Measurements from ENCODE around the gene TOE1.
"Not testable (repeated sequence)": the region's sequence is repeated elsewhere in the genome, so short reads cannot be mapped to it uniquely, and the experiment has no call there.

The TOE1 gene

DNA sequence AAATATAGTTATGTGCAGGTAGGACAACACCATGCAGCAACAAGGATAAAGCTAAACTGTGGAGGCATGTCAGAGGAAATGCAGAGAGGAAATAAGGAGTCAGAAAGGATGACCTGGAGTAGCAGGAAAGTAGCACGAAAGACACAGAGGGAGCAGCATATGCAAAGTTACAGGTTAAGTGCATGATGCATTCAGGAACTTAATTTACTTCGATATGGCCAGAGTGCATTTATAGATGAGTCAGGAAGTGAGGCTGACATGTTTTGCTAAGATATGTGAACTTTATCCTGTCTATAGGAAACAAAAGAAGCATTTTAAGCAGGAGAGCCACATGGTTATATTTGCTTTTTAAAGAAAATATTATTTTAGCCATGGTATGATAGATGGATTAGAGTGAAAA lies 15.7 kb downstream of the TOE1 start:
- DNase-seq (ENCODE audit: low read depth): no peak

DNA sequence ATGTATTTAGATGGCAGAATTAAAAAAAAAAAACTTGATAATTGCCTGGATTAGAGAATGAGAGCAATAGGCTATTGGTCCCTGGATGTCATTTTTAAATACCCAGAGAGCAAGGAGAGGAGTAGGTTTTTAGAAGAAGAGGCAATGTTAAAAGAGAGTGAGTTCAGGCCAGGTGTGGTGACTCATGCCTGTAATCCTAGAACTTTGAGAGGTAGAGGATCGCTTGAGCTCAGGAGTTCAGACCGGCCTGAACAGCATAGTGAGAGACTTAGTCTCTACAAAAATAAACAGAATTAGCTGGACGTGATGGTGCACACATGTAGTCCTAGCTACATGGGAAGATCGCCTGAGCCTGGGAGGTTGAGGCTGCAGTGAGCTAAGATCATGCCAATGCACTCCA lies 16.2 kb downstream of the TOE1 start:
- no peak for DNase-seq (ENCODE audit: low read depth)

DNA sequence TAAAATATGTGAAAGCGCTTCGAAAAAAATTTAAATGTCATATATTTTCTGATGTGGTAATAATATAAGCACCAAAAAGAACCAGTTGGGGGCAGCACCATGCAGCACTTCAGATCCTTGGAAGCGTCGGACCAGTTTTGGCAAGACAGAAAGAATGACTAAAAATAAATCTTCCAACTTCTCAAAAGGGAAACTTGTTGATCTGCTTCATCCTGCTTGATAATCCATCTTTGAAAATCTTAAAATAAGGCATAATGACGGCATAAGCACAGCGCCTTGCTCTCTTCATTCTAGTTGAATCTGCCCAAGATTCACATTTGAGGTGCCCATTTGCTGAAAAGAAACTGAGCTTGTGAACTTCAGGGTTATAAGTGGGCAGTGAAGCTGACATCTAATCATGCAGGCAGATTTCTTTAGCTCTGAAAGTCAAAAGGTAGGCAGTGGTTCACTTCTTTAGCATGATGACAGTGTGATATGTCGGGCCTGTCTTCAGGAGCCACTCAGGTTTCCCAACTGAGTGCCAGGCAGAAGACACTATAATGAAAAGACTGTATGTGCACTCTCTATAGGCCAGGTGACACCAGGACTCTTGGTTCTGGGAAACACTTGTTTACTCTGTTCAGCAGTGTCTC lies 20.0 kb downstream of the TOE1 start:
- DNase-seq (ENCODE audit: low read depth): no peak

DNA sequence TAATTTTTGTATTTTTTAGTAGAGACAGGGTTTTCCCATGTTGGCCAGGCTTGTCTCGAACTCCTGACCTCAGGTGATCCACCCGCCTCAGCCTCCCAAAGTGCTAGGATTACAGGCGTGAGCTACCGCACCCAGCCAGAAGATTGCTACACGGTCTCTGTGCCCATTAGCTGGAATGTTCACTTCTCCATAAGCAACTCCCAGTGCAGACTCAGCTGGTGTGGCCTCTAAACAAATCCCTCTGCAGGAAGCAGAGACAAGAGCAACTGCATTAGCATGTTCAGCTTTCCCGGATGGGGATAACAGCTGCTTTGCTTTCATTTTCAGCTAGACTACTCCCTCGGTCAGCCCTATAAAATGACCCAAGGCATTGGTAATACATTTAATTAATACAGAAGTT lies 21.0 kb downstream of the TOE1 start:
- DNase-seq (ENCODE audit: low read depth): not testable (repeated sequence)

DNA sequence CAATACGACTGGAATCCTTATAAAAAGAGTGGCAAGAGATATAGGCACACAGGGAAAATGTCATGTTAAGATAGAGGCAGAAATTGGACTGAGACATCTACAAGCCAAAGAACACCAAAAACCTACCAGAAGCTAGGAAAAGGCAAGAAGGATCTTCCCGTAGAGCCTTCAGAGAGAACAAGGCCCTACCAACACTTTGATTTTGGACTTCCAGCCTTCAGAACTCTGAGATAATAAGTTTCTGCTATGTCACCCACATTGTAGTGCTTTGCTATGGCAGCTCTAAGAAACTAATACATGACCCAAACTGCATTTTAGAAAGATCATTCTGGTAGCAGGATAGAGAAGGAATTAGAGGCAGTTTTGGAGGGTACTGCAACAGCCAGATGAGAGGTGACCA lies 24.3 kb downstream of the TOE1 start:
- DNase-seq (ENCODE audit: low read depth): no peak

DNA sequence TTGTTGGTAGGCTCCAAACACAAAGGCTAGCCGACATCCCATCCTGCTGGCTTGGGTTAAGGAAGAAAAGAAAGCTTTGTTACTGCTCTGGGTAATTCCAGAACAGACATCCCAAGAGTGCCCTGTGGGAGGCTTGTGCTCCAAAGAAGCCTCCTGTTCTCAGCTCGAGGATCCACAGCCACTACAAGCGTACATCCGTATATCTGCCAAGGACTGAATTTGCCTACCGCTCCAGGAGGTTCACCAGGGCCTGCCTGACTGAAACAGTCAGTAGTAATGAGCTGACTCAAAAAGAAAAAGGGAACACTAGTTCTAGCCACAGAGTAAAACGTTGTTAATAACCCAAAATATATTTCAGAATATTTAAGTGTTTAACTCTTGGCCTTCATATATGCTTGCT lies 25.1 kb downstream of the TOE1 start:
- no peak for DNase-seq (ENCODE audit: low read depth)

DNA sequence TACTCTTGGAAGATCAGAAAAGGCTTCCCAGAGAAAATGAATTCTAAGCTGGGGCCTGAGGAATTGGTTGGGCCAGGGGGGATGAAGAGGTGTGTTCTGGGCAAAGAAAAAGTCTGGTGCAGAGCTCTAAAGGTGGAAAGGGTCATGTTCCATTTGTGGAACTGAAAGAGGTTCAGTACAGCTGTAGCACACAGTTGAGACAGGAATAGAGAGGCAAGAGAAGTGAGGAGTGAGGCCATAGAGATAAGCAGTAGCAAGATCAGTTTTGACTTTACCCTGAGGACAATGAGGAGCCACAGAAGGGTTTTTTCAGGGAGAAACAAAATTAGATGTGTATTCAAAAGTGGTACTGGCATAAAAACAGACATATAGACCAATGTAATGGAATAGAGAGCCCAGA lies 30.6 kb downstream of the TOE1 start:
- no peak for DNase-seq (ENCODE audit: low read depth)

DNA sequence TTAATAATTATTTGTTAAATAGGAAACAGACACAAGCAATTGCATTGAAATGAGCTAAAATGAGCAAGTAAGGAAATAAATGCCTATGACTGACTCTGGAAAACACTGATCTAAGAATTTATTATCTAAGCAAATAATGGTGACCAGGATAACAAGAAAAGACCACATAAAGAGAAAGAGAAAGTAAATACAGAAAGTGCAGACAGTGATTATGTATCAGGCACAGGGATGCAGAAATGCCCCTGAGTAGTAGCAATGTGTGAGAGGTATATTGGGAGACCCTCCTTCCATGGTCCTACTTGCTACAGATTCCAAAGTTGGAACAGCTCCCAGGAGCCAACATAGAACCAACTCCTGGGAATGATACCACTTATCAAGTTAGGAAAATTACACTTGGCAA lies 33.6 kb downstream of the TOE1 start:
- no peak for DNase-seq (ENCODE audit: low read depth)

DNA sequence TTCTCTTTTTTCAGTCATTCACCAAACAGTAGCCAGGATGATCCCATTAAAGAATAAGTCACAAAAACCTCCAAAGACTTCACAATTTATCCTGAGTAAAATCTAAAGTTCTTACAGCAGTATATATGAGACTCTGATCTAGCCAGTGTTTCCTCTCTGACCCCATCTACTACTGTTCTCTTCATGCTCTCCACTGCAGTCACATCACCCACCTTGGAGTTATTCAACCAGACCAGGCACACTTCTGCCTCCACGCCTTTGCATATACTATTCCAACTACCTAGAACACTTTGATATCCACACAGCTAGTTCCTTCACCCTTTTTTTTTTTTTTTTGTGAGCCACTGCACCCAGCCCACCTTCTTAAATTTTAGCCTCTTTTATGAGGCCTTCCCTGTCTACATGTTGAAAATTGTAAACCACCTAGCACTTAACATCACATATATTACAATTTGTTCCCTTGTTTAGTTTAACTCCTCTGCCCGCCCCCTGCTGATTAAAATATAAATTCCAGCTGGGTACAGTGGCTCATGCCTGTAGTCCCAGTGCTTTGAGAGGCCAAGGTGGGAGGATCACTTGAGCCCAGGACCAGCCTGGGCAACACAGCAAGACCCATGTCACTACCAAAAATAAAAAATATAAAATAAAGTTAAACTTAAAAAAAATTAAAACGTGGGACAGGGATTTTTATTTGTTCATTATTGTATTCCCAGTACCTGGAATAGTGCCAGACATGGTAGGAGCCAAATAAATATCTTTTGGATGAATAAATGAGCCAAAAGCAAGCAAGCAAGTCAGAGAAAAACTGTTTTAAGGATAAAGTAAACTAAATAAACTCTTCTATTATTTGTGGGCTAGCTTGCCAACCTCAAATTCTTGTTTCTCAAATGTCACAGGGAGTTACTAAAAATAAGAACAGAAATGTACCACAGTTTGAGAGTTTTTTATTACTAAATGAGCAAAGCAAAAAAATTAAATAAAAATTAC lies 35.4 kb downstream of the TOE1 start:
- no peak for DNase-seq (ENCODE audit: low read depth)

DNA sequence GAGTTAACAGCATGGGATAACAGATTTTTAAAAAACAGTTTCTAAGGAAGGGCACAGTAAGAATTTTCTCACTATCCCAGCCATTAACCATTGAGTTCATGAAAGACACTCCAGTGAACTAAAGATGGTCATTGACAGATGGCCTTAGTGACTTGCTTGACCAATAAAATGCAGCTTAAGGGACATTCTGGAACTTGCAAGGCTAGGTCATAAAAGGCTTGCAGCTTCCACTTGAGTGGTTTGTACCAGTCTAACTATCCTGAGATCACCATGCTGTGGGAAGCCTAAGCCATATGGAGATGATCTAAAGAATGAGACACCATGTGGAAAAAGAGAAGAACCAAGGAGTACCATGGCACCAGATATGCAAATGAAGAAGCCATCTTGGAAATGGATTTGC lies 38.2 kb downstream of the TOE1 start:
- no peak for DNase-seq (ENCODE audit: low read depth)

DNA sequence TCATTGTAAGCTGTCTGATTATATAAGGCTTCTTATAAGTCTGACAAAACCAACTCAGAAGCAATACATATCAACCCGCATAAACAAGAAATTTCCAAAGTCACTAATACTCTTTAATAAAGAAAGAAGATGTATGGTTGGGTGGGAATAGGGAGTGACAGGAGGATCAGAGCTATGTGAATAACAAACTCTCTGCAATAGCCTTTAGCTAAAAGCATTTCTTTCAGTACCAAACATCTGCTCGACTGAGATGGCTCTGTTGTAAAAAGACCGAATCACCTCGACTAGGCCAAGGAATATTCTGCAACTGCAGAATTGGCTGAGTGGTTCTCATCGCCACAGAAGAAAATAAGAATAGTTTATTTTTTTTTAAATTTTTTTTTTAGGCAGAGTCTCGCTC lies 39.6 kb downstream of the TOE1 start:
- DNase-seq (ENCODE audit: low read depth): no peak

DNA sequence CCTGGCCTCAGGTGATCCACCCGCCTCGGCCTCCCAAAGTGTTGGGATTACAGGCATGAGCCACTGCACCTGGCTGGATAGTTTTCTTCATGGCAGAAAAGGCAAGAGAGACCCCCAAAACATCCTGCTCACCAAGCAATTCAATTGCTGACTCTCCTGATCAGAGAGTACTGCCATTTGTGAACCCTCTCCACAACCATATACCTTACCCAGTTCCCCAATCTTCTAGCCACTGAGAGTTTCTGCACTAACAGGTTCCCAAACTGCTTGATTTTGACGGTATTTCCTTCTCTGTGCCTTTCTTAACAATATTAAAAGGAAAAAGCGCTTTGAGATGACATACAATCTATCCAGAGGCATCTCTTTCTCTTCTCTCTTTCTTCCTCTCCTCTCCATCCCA lies 40.2 kb downstream of the TOE1 start:
- DNase-seq (ENCODE audit: low read depth): no peak

DNA sequence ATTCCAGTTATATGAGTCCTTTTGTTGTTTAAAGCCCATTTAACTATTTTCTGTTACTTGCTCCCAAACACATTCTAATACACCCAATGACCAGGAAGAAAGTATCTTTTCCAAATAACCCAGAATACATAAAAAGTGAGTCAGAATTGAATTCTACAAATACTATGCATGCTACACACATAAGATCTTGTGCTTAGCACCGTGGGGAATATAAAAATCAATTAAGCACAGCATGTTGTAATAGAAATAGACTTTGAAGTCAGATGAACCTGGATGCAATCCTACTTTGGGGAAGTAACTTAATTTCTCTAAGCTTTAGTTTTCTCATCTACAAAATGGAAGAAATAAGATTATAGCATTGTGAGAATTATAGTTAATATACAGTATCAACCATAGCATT lies 40.8 kb downstream of the TOE1 start:
- DNase-seq (ENCODE audit: low read depth): no peak

DNA sequence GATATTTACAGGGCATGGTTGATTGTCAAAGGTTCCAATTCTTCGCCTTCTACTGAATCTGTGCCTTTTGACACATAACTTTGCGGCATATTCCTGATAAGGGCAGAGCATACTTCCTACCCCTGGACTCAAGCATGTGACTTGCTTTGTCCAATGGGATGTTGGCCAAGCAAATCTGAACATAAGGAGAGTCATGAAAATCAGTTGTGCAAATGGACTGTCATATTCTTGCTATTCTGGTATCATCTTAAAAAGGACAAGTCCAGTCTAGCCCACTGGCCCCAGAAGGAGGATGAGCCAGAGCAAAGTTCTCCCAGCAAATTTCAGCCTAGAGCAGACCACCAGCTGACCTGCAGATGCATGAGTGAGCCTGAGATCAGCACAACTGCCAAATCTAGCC lies 41.3 kb downstream of the TOE1 start:
- DNase-seq (ENCODE audit: low read depth): no peak

DNA sequence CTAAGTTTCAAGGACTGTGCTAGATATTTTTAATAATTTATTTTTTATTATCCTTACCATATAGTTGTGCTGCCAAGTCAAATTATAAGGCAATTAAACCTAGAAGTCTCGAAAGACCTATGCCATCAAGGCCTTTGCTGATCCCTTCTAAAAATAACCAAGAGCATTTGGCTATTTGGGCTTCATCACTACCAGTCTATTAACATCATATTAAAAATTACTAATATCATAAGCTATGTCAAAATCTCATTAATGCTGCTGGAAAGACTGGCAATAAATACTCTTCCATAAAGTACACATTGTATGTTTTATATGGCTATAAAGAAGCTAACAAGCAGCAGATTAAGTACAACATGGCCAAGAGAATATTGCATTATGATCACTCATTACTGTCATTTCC lies 43.2 kb downstream of the TOE1 start:
- no peak for DNase-seq (ENCODE audit: low read depth)

DNA sequence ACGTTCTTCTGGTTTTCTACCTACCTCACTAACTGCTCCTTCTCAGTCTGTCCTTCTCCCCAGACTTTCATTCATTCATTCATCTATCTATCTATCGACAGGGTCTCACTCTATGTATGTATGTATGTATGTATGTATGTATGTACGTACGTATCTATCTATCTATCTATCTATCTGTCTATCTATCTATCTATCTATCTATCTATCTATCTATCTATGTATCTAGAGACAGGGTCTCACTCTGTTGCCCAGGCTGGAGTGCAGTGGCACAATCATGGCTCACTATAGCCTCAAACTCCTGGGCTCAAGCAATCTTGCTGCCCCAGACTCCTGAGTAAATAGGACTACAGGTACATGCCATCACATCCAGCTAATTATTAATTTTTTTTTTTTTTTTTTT lies 44.2 kb downstream of the TOE1 start:
- DNase-seq (ENCODE audit: low read depth): not testable (repeated sequence)

DNA sequence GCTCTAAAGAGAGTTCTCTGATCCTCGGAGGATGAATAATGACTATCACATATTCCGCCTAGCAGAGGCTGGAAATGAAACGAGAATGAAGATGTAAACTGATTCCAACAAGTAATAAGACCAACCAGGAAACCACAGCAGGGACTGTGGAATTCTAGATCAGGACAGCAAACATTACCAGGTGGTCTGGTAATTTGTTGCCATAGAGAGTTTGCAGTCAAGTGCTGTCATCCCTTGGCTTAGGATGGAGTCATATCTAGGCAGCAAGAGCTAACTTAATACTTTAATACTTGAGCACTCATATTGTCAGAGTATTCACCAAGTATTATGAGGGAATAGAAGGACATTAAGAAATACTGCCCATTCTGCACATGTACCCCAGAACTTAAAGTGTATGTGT lies 45.3 kb downstream of the TOE1 start:
- no peak for DNase-seq (ENCODE audit: low read depth)

DNA sequence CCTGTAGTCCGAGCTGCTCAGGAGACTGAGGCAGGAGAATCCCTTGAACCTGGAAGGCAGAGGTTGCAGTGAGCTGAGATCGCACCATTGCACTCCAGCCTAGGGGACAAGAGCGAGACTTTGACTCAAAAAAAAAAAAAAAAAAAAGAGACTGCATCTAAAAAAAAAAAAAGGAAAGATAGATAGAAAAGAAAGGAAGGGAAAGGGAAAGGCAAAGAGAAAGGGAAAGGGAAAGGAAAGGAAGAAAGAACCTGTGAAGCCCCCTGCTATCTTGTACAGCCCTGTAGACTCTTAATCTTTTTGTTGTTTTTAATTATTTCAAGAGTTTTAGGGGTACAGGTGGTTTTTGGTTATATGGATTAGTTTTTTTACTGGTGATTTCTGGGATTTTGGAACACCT lies 46.2 kb downstream of the TOE1 start:
- no peak for DNase-seq (ENCODE audit: low read depth)
